Rectal smooth muscle tissue (tissue), 1 donor: ENCODE data around the gene UBR7.
"Not testable (repeated sequence)": the region's sequence is repeated elsewhere in the genome, so short reads cannot be mapped to it uniquely, and the experiment has no call there.

ENCODE experiments used
- H3K27ac ChIP-seq: one replicate; pipeline ENCODE4 v1.7.0; 2013; ENCODE audit warnings: low read depth, low read length, inconsistent platforms
- H3K27me3 ChIP-seq: one replicate; pipeline ENCODE4 v1.7.0; 2013; ENCODE audit warnings: low read length; ENCODE audit not compliant: control insufficient read depth, insufficient read depth
- H3K36me3 ChIP-seq: one replicate; pipeline ENCODE4 v1.7.0; 2013; ENCODE audit warnings: low read length; ENCODE audit not compliant: control insufficient read depth, insufficient read depth
- H3K4me1 ChIP-seq: one replicate; pipeline ENCODE4 v1.7.0; 2013; ENCODE audit warnings: low read length; ENCODE audit not compliant: control insufficient read depth, insufficient read depth
- H3K4me3 ChIP-seq: one replicate; pipeline ENCODE4 v1.7.0; 2013; ENCODE audit warnings: low read length
- H3K9ac ChIP-seq: one replicate; pipeline ENCODE4 v1.7.0; 2013; ENCODE audit warnings: low read length

The UBR7 gene, protein sequence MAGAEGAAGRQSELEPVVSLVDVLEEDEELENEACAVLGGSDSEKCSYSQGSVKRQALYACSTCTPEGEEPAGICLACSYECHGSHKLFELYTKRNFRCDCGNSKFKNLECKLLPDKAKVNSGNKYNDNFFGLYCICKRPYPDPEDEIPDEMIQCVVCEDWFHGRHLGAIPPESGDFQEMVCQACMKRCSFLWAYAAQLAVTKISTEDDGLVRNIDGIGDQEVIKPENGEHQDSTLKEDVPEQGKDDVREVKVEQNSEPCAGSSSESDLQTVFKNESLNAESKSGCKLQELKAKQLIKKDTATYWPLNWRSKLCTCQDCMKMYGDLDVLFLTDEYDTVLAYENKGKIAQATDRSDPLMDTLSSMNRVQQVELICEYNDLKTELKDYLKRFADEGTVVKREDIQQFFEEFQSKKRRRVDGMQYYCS

DNA sequence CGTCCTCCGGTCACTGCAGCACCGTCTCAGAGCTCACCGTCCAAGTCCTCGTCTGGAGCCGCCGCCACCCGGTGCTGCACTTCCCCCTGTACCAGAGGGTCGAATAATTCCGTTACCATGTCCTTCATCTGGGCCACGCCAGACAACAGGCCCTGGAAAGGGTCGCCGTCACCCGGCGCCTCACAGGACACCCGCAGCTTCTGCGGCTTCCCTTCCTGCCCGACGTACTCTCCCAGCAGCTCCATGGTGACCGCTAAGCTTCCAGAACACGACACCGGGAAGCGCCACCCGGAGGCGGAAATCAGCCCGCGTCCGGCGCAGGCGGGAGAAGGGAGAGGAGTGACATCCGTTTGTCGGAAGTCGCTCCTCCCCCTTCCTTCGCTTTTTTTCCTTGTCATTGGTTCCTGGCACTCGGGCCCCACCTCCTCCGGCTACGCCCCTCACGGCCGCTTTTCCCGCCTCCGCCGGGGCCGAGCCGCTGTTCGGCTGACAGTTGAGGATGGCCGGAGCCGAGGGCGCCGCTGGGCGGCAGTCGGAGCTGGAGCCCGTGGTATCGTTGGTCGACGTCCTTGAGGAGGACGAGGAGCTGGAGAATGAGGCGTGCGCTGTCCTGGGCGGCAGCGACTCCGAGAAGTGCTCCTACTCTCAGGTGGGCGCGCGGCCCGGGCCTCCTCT, at the start of gene UBR7, which contains the start of gene GON7:
Gene UBR7 (plus strand): TSS at position 464 of the 675 bp plus-strand sequence. CDS start 36 bp downstream, at position 500.
Gene GON7 (minus strand): TSS at position 273 of the 675 bp plus-strand sequence. CDS start 28 bp downstream, at position 245.
- no peaks in the 10 kb centered on the region for H3K27me3 ChIP-seq
- peak within 1 kb of the TSS; percentile 42 for H3K9ac ChIP-seq
- peak within 1 kb of the TSS; percentile 78 for H3K27ac ChIP-seq
- H3K4me3 ChIP-seq: peak within 1 kb of the TSS; percentile 80
- H3K4me1 ChIP-seq: peaks cover 3% of the 10 kb centered on the region
- no peaks in the 10 kb centered on the region for H3K36me3 ChIP-seq

DNA sequence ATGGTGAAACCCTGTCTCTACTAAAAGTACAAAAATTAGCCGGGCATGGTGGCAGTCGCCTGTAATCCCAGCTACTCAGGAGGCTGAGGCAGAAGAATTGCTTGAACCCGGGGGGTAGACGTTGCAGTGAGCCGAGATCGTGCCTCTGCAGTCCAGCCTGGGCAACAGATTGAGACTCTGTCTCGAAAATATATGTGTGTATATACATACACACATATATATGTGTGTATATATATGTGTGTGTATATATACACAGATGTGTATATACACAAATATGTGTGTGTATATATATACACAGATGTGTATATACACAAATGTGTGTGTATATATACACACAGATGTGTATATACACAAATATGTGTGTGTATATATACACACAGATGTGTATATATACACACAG, 48.7 kb upstream of the UBR7 start:
- H3K9ac ChIP-seq, H3K27me3 ChIP-seq, H3K4me3 ChIP-seq: not testable (repeated sequence)

DNA sequence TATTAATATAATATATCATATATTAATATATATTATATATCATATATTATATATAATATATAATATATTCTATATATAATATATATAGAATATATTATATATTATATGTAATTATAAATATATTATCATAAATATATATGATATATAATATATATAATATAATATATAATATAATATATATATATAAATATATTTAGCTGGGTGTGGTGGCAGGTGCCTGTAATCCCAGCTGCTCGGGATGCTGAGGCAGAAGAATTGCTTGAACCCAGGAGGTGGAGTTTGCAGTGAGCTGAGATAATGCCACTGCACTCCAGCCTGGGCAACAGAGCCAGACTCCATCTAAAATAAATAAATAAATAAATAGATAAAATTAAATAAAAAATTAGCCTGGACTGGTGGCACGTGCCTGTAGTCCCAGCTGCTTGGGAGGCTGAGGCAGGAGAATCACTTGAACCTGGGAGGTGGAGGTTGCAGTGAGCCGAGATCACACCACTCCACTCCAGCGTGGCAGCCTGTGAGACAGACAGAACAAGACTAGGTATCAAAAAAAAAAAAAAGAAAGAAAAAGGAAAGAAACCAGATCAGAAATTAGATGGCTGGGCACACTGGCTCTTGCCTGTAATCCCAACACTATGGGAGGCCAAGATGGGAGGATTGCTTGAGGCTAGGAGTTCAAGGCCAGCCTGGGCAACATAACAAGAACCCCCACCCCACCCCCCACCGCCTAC, 47.3 kb upstream of the UBR7 start:
- not testable (repeated sequence) for H3K36me3 ChIP-seq, H3K27ac ChIP-seq, H3K27me3 ChIP-seq, H3K4me1 ChIP-seq, H3K4me3 ChIP-seq, H3K9ac ChIP-seq

More for the DNA sequence above, 48.7 kb upstream of the UBR7 start:
- not testable (repeated sequence) for H3K27ac ChIP-seq, H3K4me1 ChIP-seq, H3K36me3 ChIP-seq

DNA sequence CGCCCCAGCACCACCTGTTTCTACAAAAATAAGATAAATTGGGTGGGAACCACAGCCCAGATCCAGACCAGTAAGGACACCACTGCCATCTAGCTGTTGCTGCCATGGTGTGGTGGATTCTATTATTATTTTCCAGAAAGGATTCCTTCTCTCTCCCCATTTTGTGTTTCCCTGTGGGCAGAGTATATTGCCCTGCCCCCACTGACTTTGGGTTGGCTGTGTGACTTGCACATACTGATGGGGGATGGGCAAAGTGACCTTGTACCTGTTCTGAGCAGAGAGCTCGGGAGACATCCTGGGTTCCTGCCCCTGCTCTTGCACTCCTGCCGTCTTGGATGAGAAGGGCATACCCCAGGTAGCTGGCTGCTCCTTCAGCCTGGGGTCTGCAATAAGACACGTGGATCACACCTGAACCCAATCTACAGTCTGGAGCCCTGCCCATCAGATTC, 46.7 kb upstream of the UBR7 start:
- H3K4me3 ChIP-seq: no peak overlapping the region
- no peaks in the 10 kb centered on the region for H3K27me3 ChIP-seq
- H3K4me1 ChIP-seq: no peaks in the 10 kb centered on the region
- H3K36me3 ChIP-seq: no peaks in the 10 kb centered on the region
- no peak overlapping the region for H3K9ac ChIP-seq
- no peak overlapping the region for H3K27ac ChIP-seq

DNA sequence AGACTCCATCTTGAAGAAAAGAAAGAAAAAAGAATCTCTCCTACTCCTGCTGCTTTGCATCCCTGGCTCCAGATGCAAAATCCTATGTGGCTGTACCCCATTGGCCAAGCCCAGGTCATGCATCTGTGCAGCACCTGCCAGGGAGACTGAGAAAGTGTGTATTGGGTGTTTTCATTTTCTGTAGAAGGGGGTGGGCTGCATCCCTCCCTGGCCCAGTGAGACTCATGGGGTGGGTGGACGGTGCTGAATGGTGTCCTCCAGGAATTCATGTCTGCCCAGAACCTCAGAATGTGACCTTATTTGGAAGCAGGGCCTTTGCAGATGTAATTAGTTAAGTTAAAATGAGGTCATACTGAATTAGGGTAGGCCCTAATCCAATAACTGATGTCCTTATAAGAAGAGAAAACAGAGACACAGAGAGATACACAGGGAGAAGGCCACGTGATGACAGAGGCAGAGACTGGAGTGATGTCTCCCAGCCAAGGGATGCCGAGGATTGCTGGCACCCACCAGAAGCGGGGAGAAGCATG, 45.6 kb upstream of the UBR7 start:
- no peak overlapping the region for H3K9ac ChIP-seq
- H3K27me3 ChIP-seq: no peaks in the 10 kb centered on the region
- no peaks in the 10 kb centered on the region for H3K4me1 ChIP-seq
- no peak overlapping the region for H3K27ac ChIP-seq
- no peaks in the 10 kb centered on the region for H3K36me3 ChIP-seq
- no peak overlapping the region for H3K4me3 ChIP-seq

DNA sequence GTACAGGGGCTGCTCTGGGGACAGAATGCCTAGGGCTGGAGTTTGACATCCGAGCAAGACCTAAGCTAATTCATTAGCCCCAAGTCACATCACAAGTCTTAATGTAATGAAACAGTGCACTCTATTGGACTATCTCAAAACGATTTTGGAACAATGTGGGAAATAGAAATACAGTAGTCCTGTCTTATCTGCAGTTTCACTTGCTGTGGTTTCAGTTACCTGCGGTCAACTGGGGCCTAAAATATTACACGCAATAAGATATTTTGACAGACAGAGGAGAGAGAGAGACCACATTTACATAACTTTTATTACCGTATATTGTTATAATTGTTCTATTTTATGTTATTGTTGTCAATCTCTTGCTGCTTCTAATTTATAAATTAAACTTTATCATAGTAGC, 43.5 kb upstream of the UBR7 start:
- H3K27me3 ChIP-seq: no peaks in the 10 kb centered on the region
- H3K4me3 ChIP-seq: no peak overlapping the region
- H3K36me3 ChIP-seq: no peaks in the 10 kb centered on the region
- no peaks in the 10 kb centered on the region for H3K4me1 ChIP-seq
- H3K9ac ChIP-seq: no peak overlapping the region
- no peak overlapping the region for H3K27ac ChIP-seq

DNA sequence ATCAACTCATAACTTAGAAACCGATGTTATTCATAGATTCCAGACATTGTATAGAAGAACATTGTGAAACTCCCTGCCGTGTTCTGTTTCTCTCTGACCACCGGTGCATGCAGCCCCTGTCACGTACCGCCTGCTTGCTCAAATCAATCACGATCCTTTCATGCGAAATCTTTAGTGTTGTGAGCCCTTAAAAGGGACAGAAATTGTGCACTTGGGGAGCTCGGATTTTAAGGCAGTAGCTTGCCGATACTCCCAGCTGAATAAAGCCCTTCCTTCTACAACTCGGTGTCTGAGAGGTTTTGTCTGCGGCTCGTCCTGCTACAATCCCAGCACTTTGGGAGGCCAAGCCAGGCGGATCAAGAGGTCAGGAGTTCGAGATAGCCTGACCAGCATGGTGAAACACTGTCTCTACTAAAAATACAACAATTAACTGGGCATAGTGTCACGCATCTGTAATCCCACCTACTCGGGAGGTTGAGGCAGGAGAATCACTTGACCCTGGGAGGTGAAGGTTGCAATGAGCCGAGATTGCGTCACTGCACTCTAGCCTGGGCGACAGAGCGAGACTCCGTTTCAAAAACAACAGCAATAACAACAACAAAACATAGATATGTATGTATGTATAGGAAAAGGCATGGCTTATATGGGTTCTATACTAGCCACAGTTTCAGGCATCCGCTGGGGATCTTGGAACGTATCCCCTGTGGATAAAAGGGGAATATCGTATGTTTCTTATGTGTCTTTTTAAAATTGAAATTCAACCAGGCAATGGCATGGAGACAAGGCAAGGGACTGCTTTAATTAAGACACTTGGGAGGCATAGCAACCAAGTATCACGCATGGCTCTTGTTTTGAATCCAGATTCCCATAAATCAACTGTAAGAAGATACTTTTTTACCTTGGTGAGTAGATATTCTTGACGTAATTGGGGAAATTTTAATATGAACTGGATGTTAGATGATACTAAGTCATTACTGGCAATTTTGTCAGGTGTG, 41.5 kb upstream of the UBR7 start:
- H3K4me1 ChIP-seq, H3K27me3 ChIP-seq, H3K36me3 ChIP-seq, H3K4me3 ChIP-seq, H3K9ac ChIP-seq, H3K27ac ChIP-seq: not testable (repeated sequence)

DNA sequence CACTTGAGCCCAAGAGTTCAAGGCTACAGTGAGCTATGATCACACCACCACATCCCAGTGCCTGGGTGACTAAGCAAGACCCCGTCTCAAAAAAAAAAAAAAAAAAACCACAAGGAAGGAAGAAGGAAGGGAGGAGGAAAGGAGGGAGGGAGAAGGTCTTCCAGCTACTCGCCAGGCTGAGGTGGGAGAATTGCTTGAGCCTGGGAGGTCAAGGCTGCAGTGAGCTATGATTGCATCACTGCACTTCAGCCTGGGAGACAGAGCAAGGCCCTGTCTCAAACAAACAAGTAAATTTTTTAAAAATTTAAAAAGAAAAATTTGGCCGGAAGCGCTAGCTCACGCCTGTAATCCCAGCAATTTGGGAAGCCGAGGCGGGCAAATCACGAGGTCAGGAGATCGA, 38.4 kb upstream of the UBR7 start:
- H3K4me1 ChIP-seq, H3K27me3 ChIP-seq, H3K9ac ChIP-seq, H3K4me3 ChIP-seq, H3K36me3 ChIP-seq, H3K27ac ChIP-seq: not testable (repeated sequence)

DNA sequence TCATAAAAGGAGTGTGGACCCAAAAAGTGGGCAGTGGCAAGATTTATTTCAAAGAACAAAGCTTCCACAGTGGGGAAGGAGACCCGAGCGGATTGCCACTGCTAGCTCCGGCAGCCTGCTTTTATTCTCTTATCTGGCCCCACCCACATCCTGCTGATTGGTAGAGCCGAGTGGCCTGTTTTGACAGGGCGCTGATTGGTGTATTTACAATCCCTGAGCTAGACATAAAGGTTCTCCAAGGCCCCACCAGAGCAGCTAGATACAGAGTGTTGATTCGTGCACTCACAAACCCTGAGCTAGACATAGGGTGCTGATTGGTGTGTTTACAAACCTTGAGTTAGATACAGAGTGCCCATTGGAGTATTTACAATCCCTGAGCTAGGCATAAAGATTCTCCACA, 37.4 kb upstream of the UBR7 start:
- not testable (repeated sequence) for H3K27ac ChIP-seq, H3K9ac ChIP-seq, H3K27me3 ChIP-seq, H3K4me3 ChIP-seq, H3K4me1 ChIP-seq, H3K36me3 ChIP-seq

DNA sequence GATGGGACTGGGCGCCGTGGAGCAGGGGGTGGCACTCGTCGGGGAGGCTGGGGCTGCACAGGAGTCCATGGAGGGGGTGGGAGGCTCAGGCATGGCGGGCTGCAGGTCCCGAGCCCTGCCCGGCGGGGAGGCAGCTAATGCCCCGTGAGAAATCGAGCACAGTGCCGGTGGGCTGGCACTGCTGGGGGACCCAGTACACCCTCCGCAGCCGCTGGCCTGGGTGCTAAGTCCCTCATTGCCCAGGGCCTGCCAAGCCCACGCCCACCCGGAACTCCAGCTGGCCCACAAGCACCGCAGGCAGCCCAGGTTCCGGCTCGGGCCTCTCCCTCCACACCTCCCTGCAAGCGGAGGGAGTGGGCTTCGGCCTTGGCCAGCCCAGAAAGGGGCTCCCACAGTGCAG, 36.9 kb upstream of the UBR7 start:
- H3K27ac ChIP-seq, H3K4me1 ChIP-seq, H3K36me3 ChIP-seq, H3K27me3 ChIP-seq, H3K9ac ChIP-seq, H3K4me3 ChIP-seq: not testable (repeated sequence)

DNA sequence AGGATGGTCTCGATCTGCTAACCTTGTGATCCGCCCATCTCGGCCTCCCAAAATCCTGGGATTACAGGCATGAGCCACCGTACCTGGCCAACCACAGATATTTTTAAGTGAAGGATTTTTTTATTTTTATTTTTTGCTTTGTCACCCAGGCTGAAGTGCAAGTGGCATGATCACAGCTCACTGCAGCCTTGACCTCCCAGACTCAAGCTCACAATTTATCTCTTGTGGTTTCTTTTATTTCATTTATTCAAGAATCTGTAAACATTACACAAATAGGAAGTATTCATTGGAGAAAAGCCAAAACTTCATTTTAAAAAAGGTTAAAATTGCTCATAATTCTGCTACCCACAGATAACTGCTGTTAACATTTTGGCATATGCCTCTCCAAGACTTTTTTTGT, 35.7 kb upstream of the UBR7 start:
- Histone ChIP-seq H3K4me3 (no peak overlapping the region), H3K36me3 (no peaks in the 10 kb centered on the region), H3K27ac (no peak overlapping the region), H3K9ac (no peak overlapping the region), H3K4me1 (no peaks in the 10 kb centered on the region), H3K27me3 (no peaks in the 10 kb centered on the region)
